ENCODE measurements around the gene SLC6A16.

GRCh38 chr19:49328741-49329140 is 3.8 kb upstream of the SLC6A16 start:
- TF ChIP-seq EZH2 (IDR thresholded peaks at IDR 0.05; ENCODE audit: low read depth, unreplicated experiment) (no peak), CTCF (conservative IDR thresholded peaks at IDR 0.05; ENCODE audit: low read depth in 2 of 2) (no peak), EZH2phosphoT487 (IDR thresholded peaks at IDR 0.05; ENCODE audit: unreplicated experiment) (no peak), ZNF331 (CRISPR knock-in tag; IDR thresholded peaks at IDR 0.05; ENCODE audit: low read depth) (no peak), POLR2AphosphoS5 (IDR thresholded peaks at IDR 0.05; ENCODE audit: low read depth) (no peak), ETS1 (IDR thresholded peaks at IDR 0.05) (no peak), REST (IDR thresholded peaks at IDR 0.05; ENCODE audit: unreplicated experiment) (no peak), ZNF114 (CRISPR knock-in tag; IDR thresholded peaks at IDR 0.05) (no peak), CREB1 (CRISPR knock-in tag; IDR thresholded peaks at IDR 0.05; ENCODE audit: low read depth) (no peak), NANOG (IDR thresholded peaks at IDR 0.05; ENCODE audit: borderline replicate concordance) (no peak), JUNB (IDR thresholded peaks at IDR 0.05; ENCODE audit: unreplicated experiment) (no peak), STAT1 (IDR thresholded peaks at IDR 0.05; ENCODE audit: unreplicated experiment) (no peak)
